GM12878 (cell line): ENCODE measurements around the gene INHBB. TPM values are rescaled to one million over a fixed set of nuclear protein-coding genes. Genes with fewer than 3 reads are reported as not detected.

Experiments used
- ATAC-seq: fragments of 200-7000 bp; cut with Tn5 transposase; 3 replicates; pipeline ENCODE4 v1.9.1; 2020; ENCODE audit warnings: mild to moderate bottlenecking, moderate library complexity
- BruUV-seq: library from RNA; stranded (reverse); fragments of 400-500 nt; replicated peaks from 2 replicates; lab custom pipeline; 2021; lab: Mats Ljungman, UMichigan
- CTCF ChIA-PET: fragments of 300-600 bp; sonication (Branson Sonifier 250); formaldehyde crosslinking; extraction: SDS; loops from one replicate; lab custom pipeline; 2021; ENCODE audit warnings: inconsistent platforms; lab: Yijun Ruan, JAX
- POLR2A ChIA-PET: fragments of 350-600 bp; formaldehyde crosslinking; extraction: SDS; loops from one replicate; lab custom pipeline; 2021; ENCODE audit warnings: inconsistent platforms; lab: Charles Lee
- RAD21 ChIA-PET: fragments of 300-600 bp; sonication (Branson Sonifier 250); formaldehyde crosslinking; loops from one replicate; lab custom pipeline; 2023; ENCODE audit warnings: antibody characterized with exemption; ENCODE audit not compliant: unreplicated experiment; lab: Charles Lee
- SMC1A ChIA-PET: fragments of 300-600 bp; sonication (Branson Sonifier 250); formaldehyde crosslinking; loops from one replicate; lab custom pipeline; 2023; ENCODE audit not compliant: unreplicated experiment, uncharacterized antibody; lab: Charles Lee
- DNase-seq: peaks from one replicate; pipeline ENCODE4 v3.0.0-alpha.2; 2011; ENCODE audit warnings: low read depth, low spot score
- FAIRE-seq: peaks from 3 replicates; lab custom pipeline; 2011; peaks lifted over from hg19 to GRCh38; lab: Jason Lieb, UNC
- H2AFZ ChIP-seq: 2 replicates; pipeline ENCODE4 v1.6.0; 2011; ENCODE audit warnings: low read depth, low read length, control low read depth; ENCODE audit not compliant: control insufficient read depth
- H3K27ac ChIP-seq: 2 replicates; pipeline ENCODE4 v1.5.1; 2011; ENCODE audit warnings: control low read depth; ENCODE audit not compliant: control insufficient read depth, insufficient read depth
- H3K27me3 ChIP-seq, 2 experiments: replicated peaks in 1 of 2; 2 replicates each; pipeline versions ENCODE4 v1.6.0 to v1.6.1; 2011; ENCODE audit warnings: low read length in 1 of 2; ENCODE audit not compliant: control insufficient read depth in 2 of 2, insufficient read depth in 2 of 2
- H3K36me3 ChIP-seq, 2 experiments: 2 replicates each; pipeline ENCODE4 v1.5.1; 2011; ENCODE audit warnings: low read length in 1 of 2; ENCODE audit not compliant: control insufficient read depth in 2 of 2, insufficient read depth in 2 of 2
- H3K4me1 ChIP-seq: 2 replicates; pipeline ENCODE4 v1.6.1; 2011; ENCODE audit warnings: mild to moderate bottlenecking, low read length, moderate library complexity, mixed read lengths; ENCODE audit not compliant: control insufficient read depth, insufficient read depth
- H3K4me2 ChIP-seq: 2 replicates; pipeline ENCODE4 v1.6.0; 2011; ENCODE audit warnings: control low read depth; ENCODE audit not compliant: control insufficient read depth, insufficient read depth
- H3K4me3 ChIP-seq: fragments of 200-600 bp; sonication (generic); 2 replicates; pipeline ENCODE4 v1.5.1; 2016
- H3K79me2 ChIP-seq: 2 replicates; pipeline ENCODE4 v1.6.0; 2011; ENCODE audit warnings: low read length; ENCODE audit not compliant: control insufficient read depth, insufficient read depth
- H3K9ac ChIP-seq: 2 replicates; pipeline ENCODE4 v1.8.0; 2011; ENCODE audit warnings: low read length, control low read depth, mixed read lengths; ENCODE audit not compliant: control insufficient read depth, insufficient read depth
- H3K9me3 ChIP-seq: replicated peaks from 3 replicates; pipeline ENCODE4 v1.5.1; 2011; ENCODE audit warnings: mild to moderate bottlenecking, low read length; ENCODE audit not compliant: control insufficient read depth, insufficient read depth
- H4K20me1 ChIP-seq: 2 replicates; pipeline ENCODE4 v1.6.0; 2011; ENCODE audit not compliant: control insufficient read depth, insufficient read depth
- CBX5 ChIP-seq: sonication (generic); IDR thresholded peaks from 2 replicates; pipeline ENCODE4 v1.6.1; 2016; ENCODE audit warnings: low read depth, moderate library complexity, mild to moderate bottlenecking, inconsistent platforms
- ELK1 ChIP-seq: IDR thresholded peaks from 2 replicates; pipeline ENCODE4 v1.6.1; 2012; ENCODE audit warnings: low read depth, low read length, improper control_type of control experiment
- HDGF ChIP-seq: fragments of 450-650 bp; IDR thresholded peaks from 2 replicates; pipeline ENCODE4 v1.6.1; 2016; ENCODE audit warnings: antibody characterized with exemption
- IKZF1 ChIP-seq: fragments of 450-650 bp; conservative IDR thresholded peaks from 2 replicates; pipeline ENCODE4 v1.6.1; 2017; ENCODE audit warnings: antibody characterized with exemption, mild to moderate bottlenecking
- JUND ChIP-seq: IDR thresholded peaks from 2 replicates; pipeline ENCODE4 v1.6.1; 2012; ENCODE audit warnings: low read depth, mild to moderate bottlenecking, low read length, improper control_type of control experiment, moderate library complexity
- KAT2A ChIP-seq: conservative IDR thresholded peaks from 2 replicates; pipeline ENCODE4 v1.6.1; 2011; ENCODE audit warnings: low read depth, low read length; ENCODE audit not compliant: control insufficient read depth
- MLLT1 ChIP-seq: fragments of 450-650 bp; IDR thresholded peaks from 2 replicates; pipeline ENCODE4 v1.6.1; 2016; ENCODE audit warnings: mild to moderate bottlenecking
- MYB ChIP-seq: fragments of 150-350 bp; IDR thresholded peaks from 2 replicates; pipeline ENCODE4 v1.6.1; 2014; ENCODE audit warnings: mild to moderate bottlenecking, low read depth, low read length, borderline replicate concordance
- NR2C1 ChIP-seq: fragments of 450-650 bp; IDR thresholded peaks from 2 replicates; pipeline ENCODE4 v1.6.1; 2017; ENCODE audit warnings: antibody characterized with exemption, mild to moderate bottlenecking, moderate library complexity
- SMAD5 ChIP-seq: IDR thresholded peaks from 2 replicates; pipeline ENCODE4 v1.6.1; 2016; ENCODE audit warnings: antibody characterized with exemption, low read depth
- TARDBP ChIP-seq: IDR thresholded peaks from 2 replicates; pipeline ENCODE4 v1.6.1; 2016; ENCODE audit warnings: borderline replicate concordance
- ZNF207 ChIP-seq: fragments of 450-650 bp; IDR thresholded peaks from 2 replicates; pipeline ENCODE4 v1.6.1; 2014; ENCODE audit warnings: antibody characterized with exemption, mild to moderate bottlenecking, borderline replicate concordance
- WGBS: methylation state at CpG from one replicate; pipeline ENCODE4 v1.1.6; 2016; ENCODE audit warnings: low lambda C conversion rate; ENCODE audit not compliant: insufficient replicate concordance, insufficient coverage; ENCODE audit errors: missing lambda C conversion rate; 5-methylcytosine and 5-hydroxymethylcytosine counted together
- in situ Hi-C: fragments of 300-500 bp; cut with MboI; formaldehyde crosslinking; loops from 9 replicates; pipeline ENCODE4 v1.14.3; 2018; ENCODE audit warnings: mixed read lengths
- intact Hi-C: fragments of 100-400 bp; cut with micrococcal nuclease; formaldehyde crosslinking; loops from one replicate; pipeline ENCODE4 v1.14.2; 2022; ENCODE audit not compliant: unreplicated experiment
- polyA plus RNA-seq, 11 experiments: library from polyadenylated mRNA; depleted of rRNA in 4 of 11; unstranded in 6 of 11; stranded (reverse) in 5 of 11; fragments of >200 nt; fragmentation: Nextera tagmentation in 4 of 11; fragmentation: Illumina TruSeq in 1 of 11; extraction: Ambion mirVana in 4 of 11; extraction: Trizol in 1 of 11; gene quantifications; 1 replicate in 1 of 11; 2 replicates in 10 of 11; pipeline versions ENCODE4 v1.2.1 to v1.2.3, GENCODE V29; 2011 to 2016; ENCODE audit warnings: inconsistent platforms in 2 of 11, missing spikeins in 2 of 11, low read depth in 1 of 11
- total RNA-seq, 4 experiments: library from RNA; depleted of rRNA in 3 of 4; stranded (reverse); fragments of >200 nt in 3 of 4; fragmentation: Illumina TruSeq in 1 of 4; extraction: Trizol in 1 of 4; gene quantifications; 2 replicates each; pipeline versions ENCODE4 v1.2.1 to v1.2.3, GENCODE V29; 2013 to 2021

INHBB gene
- total and polyA plus RNA-seq, 10 of the 15 experiments (the other 5 are each of a cell fraction or from before 2014, with no cell fraction given), result 0.05 TPM; not detected in 9

- Histone ChIP-seq H3K27ac (no peak overlapping the region), H3K9ac (no peak overlapping the region), H3K79me2 (no peaks in the 10 kb centered on the region), H3K9me3 (no peaks in the 10 kb centered on the region), H3K4me3 (no peak overlapping the region), H3K4me1 (no peaks in the 10 kb centered on the region; the same call in 1 of the 2 replicates), H3K4me2 (no peak overlapping the region), H4K20me1 (no peaks in the 10 kb centered on the region), H2AFZ (no peak overlapping the region), H3K36me3 (no peaks in the 10 kb centered on the region), H3K27me3 (peaks cover 5 to 7% of the 10 kb centered on the region in 2 experiments)
- ATAC-seq, result no peak
- no peak for DNase-seq
- ChIA-PET RAD21 (no interaction called here), SMC1A (no interaction called here), CTCF (no interaction called here), POLR2A (no interaction called here)
- 60% methylated on average over 6 of the region's 6 CpGs for WGBS
- in situ Hi-C loops, result no loop called here
- no TSS peak for BruUV-seq
- intact Hi-C loops, result no loop called here
- no peak for FAIRE-seq
- TF ChIP-seq IKZF1, result no peak
- no peak for TF ChIP-seq NR2C1
- TF ChIP-seq KAT2A, result no peak
- TF ChIP-seq JUND, result no peak
These were observed 13.6 kb upstream of the INHBB start for GRCh38 chr2:120332384-120332783.

GRCh38 chr2:120334068-120334467, 11.9 kb upstream of the INHBB start:
- CTCF ChIA-PET, result interaction anchor here (0.7 to 1.6 kb wide), 2 partner anchors 21 to 80 kb away, joined by 3 to 8 read pairs; no protein-coding TSS in a partner anchor
- in situ Hi-C loops, result no loop called here
- FAIRE-seq (no peak), DNase-seq (no peak), ATAC-seq (no peak)
- WGBS, result 55% methylated on average over 1 of the region's 1 CpG
- no peak overlapping the region for H2AFZ ChIP-seq
- H3K27me3 ChIP-seq, result peaks cover 5% of the 10 kb centered on the region in 2 experiments
- no TSS peak for BruUV-seq
- no peak overlapping the region for H3K27ac ChIP-seq
- intact Hi-C loops, result no loop called here
- SMC1A ChIA-PET, result no interaction called here
- RAD21 ChIA-PET, result no interaction called here
- no peaks in the 10 kb centered on the region for H3K79me2 ChIP-seq
- H3K4me1 ChIP-seq, result no peaks in the 10 kb centered on the region; the same call in 1 of the 2 replicates
- H3K36me3 ChIP-seq, result no peaks in the 10 kb centered on the region
- no peak overlapping the region for H3K9ac ChIP-seq
- no peak overlapping the region for H3K4me3 ChIP-seq
- POLR2A ChIA-PET, result no interaction called here
- H3K4me2 ChIP-seq, result no peak overlapping the region
- no peaks in the 10 kb centered on the region for H3K9me3 ChIP-seq
- no peaks in the 10 kb centered on the region for H4K20me1 ChIP-seq
- TF ChIP-seq CBX5 (no peak), NR2C1 (no peak), SMAD5 (no peak), ZNF207 (no peak), TARDBP (no peak), ELK1 (no peak), MYB (no peak), MLLT1 (no peak), HDGF (no peak)
